HUES6 (cell line): ENCODE measurements around the gene UBE3C.
"Not testable (repeated sequence)": the region's sequence is repeated elsewhere in the genome, so short reads cannot be mapped to it uniquely, and the experiment has no call there.

ENCODE experiments used
- H3K27ac ChIP-seq: 2 replicates; pipeline ENCODE4 v1.7.0; 2013; ENCODE audit warnings: low read depth, mild to moderate bottlenecking, low read length, inconsistent platforms
- H3K27me3 ChIP-seq: 2 replicates; pipeline ENCODE4 v1.6.1; 2013; ENCODE audit warnings: low read length; ENCODE audit not compliant: control insufficient read depth, insufficient read depth
- H3K36me3 ChIP-seq: 2 replicates; pipeline ENCODE4 v1.6.1; 2013; ENCODE audit warnings: low read length; ENCODE audit not compliant: control insufficient read depth, insufficient read depth
- H3K4me1 ChIP-seq: 2 replicates; pipeline ENCODE4 v1.6.1; 2013; ENCODE audit warnings: low read length; ENCODE audit not compliant: control insufficient read depth, insufficient read depth
- H3K4me3 ChIP-seq: 2 replicates; pipeline ENCODE4 v1.5.1; 2013; ENCODE audit warnings: low read depth, low read length
- H3K9ac ChIP-seq: one replicate; pipeline ENCODE4 v1.6.1; 2013; ENCODE audit warnings: mild to moderate bottlenecking, low read length
- H3K9me3 ChIP-seq: 2 replicates; pipeline ENCODE4 v1.6.1; 2013; ENCODE audit warnings: low read depth, low read length; ENCODE audit not compliant: control insufficient read depth, insufficient read depth

The UBE3C gene

DNA sequence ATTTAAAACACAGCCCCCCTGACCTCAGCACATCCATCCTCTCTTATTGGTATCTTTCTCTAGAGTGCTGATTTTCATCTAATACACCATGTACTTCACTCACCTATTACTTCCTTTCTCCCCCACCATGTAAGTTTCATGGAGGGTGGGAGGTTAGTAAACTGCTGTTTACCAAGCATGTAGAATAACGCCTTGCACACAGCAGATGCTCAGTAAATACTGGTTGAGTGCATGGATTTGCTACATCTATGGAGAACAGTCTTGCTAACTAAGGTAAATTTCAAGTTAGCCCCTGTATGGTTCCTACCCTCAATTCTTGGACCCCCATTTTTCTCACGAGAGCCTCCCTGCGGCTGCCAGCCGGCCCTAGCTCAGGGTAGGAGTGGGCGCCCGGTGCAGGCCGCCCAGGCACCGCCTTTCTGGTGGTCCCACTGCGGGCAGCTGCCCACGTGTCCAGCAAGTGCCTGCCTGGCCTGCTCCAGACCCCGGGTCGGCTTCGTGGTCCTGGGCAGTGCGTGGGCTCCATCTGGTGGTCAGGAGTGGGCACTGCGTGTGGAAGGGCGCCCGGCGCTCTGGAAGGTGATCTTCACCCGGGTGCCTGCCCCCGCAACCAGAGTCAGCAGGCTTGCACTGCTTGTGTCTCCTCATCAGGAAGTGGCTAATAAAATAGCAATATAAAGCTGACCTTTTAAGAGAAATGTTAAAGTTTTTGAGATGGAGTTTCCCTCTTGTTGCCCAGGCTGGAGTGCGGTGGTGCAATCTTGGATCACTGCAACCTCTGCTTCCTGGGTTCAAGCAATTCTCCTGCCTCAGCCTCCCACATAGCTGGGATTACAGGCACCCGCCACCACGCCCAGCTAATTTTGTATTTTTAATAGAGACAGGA lies 134.7 kb downstream of the UBE3C start:
- Histone ChIP-seq H3K4me1 (peaks cover 7% of the 10 kb centered on the region; the same call in 1 of the 2 replicates), H3K9me3 (no peaks in the 10 kb centered on the region), H3K27ac (no peak overlapping the region), H3K4me3 (no peak overlapping the region), H3K9ac (no peak overlapping the region), H3K27me3 (no peaks in the 10 kb centered on the region), H3K36me3 (peaks cover 18% of the 10 kb centered on the region)

DNA sequence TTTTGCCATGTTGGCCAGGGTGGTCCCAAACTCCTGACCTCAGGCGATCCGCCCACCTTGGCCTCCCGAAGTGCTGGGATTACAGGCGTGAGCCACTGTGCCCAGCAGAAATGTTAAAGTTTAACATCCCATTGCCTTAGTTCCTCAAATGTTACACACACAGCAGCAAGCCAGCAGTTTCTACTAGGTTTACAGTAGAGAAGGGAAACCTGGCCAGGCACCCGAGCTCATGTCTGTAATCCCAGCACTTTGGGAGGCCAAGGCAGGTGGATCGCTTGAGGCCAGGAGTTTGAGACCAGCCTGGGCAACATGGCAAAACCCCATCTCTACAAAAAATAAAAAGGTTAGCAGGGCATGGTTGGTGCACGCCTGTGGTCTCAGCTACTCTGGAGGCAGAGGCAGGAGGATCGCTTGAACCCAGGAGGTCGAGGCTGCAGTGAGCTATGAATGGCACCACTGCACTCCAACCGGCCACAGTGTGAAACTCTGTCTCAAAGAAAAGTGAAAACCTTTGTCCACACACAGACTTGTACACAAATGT lies 135.4 kb downstream of the UBE3C start:
- H3K27ac ChIP-seq, H3K9me3 ChIP-seq, H3K4me3 ChIP-seq, H3K27me3 ChIP-seq, H3K4me1 ChIP-seq, H3K9ac ChIP-seq: not testable (repeated sequence)
- H3K36me3 ChIP-seq = peaks cover 14% of the 10 kb centered on the region; the same call in 1 of the 2 replicates

DNA sequence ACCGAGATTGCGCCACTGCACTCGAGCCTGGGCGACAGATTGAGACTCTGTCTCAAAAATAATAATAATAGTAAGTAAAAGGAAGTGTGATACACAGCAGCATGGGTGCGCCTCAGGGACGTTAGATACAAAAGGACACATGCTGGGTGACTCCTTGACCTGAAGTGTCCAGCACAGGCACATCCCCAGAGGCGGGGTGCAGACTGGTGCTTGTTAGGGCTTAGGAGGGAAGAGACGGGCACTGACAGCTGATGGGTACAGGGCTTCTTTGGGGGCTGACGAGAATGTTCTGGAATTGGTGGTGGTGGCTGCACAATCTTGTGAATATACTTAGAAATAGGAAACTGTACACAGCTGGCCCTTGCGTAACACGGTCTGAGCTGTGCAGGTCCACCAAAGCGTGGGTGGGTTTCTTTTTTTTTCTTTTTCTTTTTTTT lies 136.3 kb downstream of the UBE3C start:
- H3K36me3 ChIP-seq = peaks cover 6% of the 10 kb centered on the region; the same call in 1 of the 2 replicates
- H3K4me1 ChIP-seq = peaks cover 9% of the 10 kb centered on the region
- H3K27me3 ChIP-seq = no peaks in the 10 kb centered on the region
- H3K9ac ChIP-seq = no peak overlapping the region
- no peaks in the 10 kb centered on the region for H3K9me3 ChIP-seq
- H3K4me3 ChIP-seq = no peak overlapping the region
- no peak overlapping the region for H3K27ac ChIP-seq

DNA sequence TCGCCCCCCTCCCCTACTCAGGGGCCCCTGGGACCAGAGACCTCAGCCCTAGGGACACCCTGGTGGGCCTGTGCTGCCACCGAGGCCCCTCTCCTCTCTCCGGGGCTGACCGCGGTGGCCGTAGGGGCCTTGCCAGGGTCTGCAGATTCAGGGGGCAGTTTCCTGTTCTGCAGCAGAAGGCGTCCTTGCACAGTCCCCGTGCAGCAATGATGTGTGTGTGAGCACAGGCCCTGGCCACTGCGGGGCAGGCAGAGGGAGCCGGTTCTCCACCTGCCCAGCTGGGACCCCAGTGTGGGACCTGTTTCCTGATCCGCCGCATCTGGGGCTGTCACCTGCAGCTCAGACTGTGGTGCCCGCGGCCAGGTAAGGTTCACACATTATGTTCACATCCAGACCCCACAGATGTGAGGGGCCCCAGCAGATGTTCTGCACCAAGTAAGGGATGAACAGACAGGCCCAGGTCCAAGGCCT lies 137.4 kb downstream of the UBE3C start:
- Histone ChIP-seq H3K27me3 (no peaks in the 10 kb centered on the region), H3K9ac (no peak overlapping the region), H3K36me3 (no peaks in the 10 kb centered on the region), H3K9me3 (no peaks in the 10 kb centered on the region), H3K4me1 (peaks cover 13% of the 10 kb centered on the region), H3K27ac (no peak overlapping the region), H3K4me3 (no peak overlapping the region)

DNA sequence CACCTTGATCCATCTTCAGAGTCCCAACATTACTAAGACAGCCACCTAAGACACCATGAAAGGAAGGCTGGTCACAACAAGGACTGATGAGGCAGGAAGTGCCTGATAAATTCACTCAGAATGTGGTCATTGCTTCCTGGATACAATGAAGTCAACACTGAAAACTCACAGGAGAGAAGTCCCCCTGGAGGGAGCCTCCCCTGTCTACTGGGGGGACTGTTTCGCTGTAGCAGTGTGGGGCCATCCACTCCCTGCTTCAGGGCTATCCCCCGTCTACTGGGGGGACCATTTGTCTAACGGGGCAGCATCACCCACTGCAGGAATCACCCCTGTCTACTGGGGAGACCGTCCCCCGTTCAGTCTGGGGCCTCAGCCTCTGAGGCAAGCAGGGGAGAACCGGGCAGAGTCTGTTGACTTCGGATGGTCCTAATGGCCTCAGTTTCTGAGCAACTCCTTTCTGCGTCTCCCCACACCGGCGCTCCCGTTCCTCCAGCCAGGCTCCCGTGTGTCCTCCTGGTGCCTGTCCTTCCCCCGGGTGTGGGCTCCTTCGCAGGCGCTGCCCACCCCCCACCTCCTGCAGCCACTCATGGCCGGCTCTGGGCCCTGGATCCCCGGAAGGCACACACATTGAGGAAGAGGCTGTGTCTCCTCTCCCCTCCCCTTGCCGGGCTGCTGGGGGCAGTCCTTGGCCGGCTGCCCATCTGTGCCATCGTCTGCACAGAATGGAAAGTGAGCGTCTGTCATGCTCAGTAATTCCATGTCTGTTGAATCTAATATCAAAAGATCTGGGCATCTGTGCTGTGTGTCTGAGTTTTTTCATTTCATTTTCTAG lies 138.2 kb downstream of the UBE3C start:
- Histone ChIP-seq H3K27me3 (no peaks in the 10 kb centered on the region), H3K36me3 (no peaks in the 10 kb centered on the region), H3K27ac (no peak overlapping the region), H3K4me1 (peaks cover 15% of the 10 kb centered on the region), H3K4me3 (no peak overlapping the region), H3K9ac (no peak overlapping the region), H3K9me3 (no peaks in the 10 kb centered on the region)

DNA sequence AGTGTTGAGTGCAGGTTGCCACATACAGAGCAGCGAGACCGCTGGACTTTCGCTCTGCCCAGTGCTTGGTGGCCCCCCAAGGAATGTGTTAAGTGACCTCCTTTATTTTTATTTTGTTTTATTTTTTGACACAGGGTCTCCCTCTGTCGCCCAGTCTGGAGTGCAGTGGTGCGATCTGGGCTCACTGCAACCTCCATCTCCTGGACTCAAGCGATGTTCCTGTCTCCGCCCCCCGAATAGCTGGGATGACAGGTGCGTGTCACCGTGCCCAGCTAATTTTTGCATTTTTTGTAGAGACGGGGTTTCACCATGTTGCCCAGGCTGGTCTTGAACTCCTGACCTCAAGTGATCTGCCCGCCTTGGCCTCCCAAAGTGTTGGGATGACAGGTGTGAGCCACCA lies 138.8 kb downstream of the UBE3C start:
- not testable (repeated sequence) for H3K9me3 ChIP-seq, H3K27ac ChIP-seq, H3K9ac ChIP-seq, H3K27me3 ChIP-seq, H3K36me3 ChIP-seq, H3K4me3 ChIP-seq
- H3K4me1 ChIP-seq = peaks cover 21% of the 10 kb centered on the region

DNA sequence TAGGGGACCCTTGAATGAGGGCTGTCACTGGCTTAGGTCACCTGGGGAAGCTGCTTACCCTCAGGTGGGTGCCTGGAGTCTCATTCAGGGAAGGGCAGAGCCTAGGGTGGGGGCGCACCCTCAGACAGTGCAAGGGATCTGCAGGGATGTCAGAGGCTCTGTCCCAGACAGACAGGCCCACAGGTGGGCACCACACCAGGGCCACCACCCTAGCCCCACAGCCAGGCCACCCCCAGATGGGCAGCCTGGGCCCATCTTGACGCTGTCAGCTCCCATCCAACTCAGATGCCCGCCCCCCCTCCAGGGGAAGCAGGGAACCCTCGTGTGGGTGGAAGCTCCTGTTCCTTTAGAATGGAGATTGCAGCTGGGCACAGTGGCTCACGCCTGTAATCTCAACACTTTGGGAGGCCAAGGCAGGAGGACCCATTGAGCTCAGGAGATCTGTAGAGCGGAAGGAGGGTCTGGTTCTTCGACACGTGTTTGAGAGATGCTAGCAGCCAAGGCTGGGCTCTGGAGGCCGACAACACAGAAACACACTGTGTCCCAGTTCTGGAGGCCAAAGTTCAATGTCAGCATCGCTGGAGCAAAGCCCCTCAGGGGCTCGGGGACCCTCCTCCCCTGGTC lies 139.6 kb downstream of the UBE3C start:
- H3K4me3 ChIP-seq = no peak overlapping the region
- no peaks in the 10 kb centered on the region for H3K9me3 ChIP-seq
- no peaks in the 10 kb centered on the region for H3K36me3 ChIP-seq
- peaks cover 24% of the 10 kb centered on the region for H3K4me1 ChIP-seq
- no peak overlapping the region for H3K9ac ChIP-seq
- no peak overlapping the region for H3K27ac ChIP-seq
- no peaks in the 10 kb centered on the region for H3K27me3 ChIP-seq

DNA sequence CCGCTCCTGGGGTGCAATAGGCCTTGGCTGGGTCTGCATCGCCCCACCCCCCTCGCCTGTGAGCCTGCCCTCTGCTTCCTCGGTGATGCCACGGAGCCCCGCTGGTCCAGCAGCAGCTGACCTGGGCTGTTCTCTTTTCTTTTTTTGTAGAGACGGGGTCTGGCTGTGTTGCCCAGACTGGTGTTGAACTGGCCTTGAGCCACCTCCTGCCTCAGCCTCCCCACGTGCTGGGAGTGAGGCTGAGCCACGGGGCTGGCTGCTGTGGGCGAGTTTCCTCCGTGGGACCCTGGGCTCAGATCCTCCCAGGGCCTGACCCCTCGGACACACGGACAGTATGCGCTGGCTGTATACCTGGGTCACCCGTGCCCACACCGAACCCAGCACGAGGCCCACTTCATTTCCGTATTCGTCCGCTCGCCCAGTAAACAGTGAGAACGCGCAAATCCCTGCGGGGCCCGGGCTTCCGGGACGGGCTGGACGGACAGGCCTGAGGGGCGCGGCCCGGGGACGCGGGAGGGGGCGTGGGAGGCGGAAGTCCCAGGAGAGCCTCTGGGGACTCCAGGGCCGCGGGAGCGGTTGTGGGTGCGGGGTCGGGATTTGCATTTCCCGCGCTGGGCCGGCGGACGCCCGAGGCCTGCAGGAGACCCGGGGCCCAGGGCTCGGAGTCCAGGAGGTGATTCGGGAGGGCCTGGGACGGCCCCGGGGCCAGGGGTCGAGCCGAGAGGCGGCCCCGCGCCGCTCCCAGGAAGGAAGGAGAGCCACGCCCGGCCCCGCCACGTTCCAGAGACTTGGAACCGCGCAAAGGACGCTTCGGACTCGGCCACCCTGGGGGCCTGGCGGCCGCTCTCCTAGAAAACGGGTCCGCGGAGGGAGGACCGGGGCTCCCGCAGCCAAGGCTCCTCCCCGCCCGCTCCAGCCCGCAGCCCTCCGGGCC lies 140.3 kb downstream of the UBE3C start:
- Histone ChIP-seq H3K27ac (no peak overlapping the region), H3K27me3 (no peaks in the 10 kb centered on the region), H3K4me1 (peaks cover 24% of the 10 kb centered on the region), H3K9ac (no peak overlapping the region), H3K9me3 (peaks cover 4% of the 10 kb centered on the region; the same call in 1 of the 2 replicates), H3K4me3 (no peak overlapping the region), H3K36me3 (no peaks in the 10 kb centered on the region)

DNA sequence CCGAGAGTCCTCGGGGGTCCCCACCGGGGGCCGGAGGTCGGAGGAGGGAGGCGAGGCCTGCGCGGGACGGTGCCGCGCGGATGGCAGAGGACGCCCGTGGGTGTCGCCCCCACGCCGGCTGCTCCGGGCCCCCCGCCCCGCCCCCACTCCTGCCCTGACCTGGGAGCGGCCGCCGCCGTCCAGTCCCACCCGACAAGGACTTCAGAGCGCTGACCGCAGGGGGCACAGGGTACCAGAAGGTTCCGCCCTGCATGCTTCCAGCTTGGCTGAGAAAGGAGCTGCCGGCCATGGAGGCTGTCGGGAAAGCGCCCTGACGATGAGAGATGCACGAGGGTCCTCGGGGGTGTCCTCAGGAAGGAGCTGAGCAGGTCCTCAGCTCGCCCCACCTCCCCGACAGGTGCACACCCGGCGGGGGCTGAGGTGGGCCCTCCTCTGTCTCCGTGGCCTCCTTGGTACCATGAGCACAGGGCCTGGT lies 141.1 kb downstream of the UBE3C start:
- H3K9ac ChIP-seq = no peak overlapping the region
- H3K27ac ChIP-seq = no peak overlapping the region
- no peaks in the 10 kb centered on the region for H3K36me3 ChIP-seq
- H3K9me3 ChIP-seq = peaks cover 8% of the 10 kb centered on the region; the same call in 1 of the 2 replicates
- H3K4me1 ChIP-seq = peaks cover 24% of the 10 kb centered on the region
- no peaks in the 10 kb centered on the region for H3K27me3 ChIP-seq
- no peak overlapping the region for H3K4me3 ChIP-seq
